ENCODE results near the gene PDZD7.

The PDZD7 gene

DNA sequence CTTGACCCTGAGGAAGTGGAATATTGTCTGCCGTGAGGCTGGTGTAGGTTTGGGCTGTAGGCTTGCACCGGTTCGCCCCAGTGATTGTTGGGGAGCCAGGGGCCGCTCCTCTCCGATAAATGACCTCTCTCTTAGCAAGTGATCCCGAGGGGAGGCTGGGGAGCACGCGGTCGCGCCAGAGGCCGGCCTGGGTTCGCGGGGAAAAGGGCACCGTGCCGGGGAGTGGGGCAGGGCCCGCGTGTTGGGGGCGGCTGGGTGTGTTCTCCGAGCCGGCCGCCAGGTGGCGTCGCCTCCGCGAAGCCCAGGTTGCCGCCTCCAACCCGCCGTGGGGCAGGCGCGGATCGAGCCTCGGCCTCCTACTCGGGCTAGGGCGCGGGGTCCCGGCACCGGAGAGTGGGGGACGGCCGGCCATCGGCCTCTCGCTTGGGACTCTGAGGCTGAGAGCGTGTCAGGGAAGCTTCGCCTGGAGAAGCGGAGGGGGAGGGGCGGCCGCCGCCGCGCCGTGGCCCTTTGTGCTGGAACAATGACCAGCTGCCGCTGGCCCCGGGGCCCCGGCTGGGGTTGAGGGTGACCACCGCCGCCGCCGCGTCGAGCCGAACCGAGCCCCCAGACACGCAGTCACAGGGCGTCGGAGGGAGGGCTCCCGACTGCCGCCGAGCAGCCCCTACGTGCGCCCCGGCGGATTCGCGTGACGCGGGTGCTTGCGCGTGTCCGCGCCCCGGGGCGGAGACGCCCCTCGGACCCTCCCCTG, 31.8 kb downstream of the PDZD7 start (continued):
- TF ChIP-seq, protein P1, sequence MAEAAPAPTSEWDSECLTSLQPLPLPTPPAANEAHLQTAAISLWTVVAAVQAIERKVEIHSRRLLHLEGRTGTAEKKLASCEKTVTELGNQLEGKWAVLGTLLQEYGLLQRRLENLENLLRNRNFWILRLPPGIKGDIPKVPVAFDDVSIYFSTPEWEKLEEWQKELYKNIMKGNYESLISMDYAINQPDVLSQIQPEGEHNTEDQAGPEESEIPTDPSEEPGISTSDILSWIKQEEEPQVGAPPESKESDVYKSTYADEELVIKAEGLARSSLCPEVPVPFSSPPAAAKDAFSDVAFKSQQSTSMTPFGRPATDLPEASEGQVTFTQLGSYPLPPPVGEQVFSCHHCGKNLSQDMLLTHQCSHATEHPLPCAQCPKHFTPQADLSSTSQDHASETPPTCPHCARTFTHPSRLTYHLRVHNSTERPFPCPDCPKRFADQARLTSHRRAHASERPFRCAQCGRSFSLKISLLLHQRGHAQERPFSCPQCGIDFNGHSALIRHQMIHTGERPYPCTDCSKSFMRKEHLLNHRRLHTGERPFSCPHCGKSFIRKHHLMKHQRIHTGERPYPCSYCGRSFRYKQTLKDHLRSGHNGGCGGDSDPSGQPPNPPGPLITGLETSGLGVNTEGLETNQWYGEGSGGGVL (tag by site-specific recombination; IDR thresholded peaks at IDR 0.05), result peak; percentile 62
- TF ChIP-seq YY1 (tag by site-specific recombination; IDR thresholded peaks at IDR 0.05) (peak; percentile 50; the same call in 1 of the 2 replicates), ZNF626 (tag by site-specific recombination; IDR thresholded peaks at IDR 0.05) (no peak), ZNF501 (tag by site-specific recombination; IDR thresholded peaks at IDR 0.05) (peak; percentile 64; the same call in 1 of the 2 replicates), SCRT1 (tag by site-specific recombination; IDR thresholded peaks at IDR 0.05; ENCODE audit: borderline replicate concordance) (no peak), ZNF792 (tag by site-specific recombination; IDR thresholded peaks at IDR 0.05) (no peak), ZNF530 (tag by site-specific recombination; IDR thresholded peaks at IDR 0.05; ENCODE audit: low read depth) (no peak), SP2 (tag by site-specific recombination; IDR thresholded peaks at IDR 0.05) (peak; percentile 39), ZNF16 (tag by site-specific recombination; IDR thresholded peaks at IDR 0.05; ENCODE audit: low read depth) (no peak), ZBTB8A (tag by site-specific recombination; IDR thresholded peaks at IDR 0.05) (peak; percentile 84), GLIS2 (tag by site-specific recombination; IDR thresholded peaks at IDR 0.05) (peak; percentile 92), ZSCAN23 (tag by site-specific recombination; IDR thresholded peaks at IDR 0.05) (no peak), ZNF747 (tag by site-specific recombination; IDR thresholded peaks at IDR 0.05) (no peak)
- TF ChIP-seq, protein P2, sequence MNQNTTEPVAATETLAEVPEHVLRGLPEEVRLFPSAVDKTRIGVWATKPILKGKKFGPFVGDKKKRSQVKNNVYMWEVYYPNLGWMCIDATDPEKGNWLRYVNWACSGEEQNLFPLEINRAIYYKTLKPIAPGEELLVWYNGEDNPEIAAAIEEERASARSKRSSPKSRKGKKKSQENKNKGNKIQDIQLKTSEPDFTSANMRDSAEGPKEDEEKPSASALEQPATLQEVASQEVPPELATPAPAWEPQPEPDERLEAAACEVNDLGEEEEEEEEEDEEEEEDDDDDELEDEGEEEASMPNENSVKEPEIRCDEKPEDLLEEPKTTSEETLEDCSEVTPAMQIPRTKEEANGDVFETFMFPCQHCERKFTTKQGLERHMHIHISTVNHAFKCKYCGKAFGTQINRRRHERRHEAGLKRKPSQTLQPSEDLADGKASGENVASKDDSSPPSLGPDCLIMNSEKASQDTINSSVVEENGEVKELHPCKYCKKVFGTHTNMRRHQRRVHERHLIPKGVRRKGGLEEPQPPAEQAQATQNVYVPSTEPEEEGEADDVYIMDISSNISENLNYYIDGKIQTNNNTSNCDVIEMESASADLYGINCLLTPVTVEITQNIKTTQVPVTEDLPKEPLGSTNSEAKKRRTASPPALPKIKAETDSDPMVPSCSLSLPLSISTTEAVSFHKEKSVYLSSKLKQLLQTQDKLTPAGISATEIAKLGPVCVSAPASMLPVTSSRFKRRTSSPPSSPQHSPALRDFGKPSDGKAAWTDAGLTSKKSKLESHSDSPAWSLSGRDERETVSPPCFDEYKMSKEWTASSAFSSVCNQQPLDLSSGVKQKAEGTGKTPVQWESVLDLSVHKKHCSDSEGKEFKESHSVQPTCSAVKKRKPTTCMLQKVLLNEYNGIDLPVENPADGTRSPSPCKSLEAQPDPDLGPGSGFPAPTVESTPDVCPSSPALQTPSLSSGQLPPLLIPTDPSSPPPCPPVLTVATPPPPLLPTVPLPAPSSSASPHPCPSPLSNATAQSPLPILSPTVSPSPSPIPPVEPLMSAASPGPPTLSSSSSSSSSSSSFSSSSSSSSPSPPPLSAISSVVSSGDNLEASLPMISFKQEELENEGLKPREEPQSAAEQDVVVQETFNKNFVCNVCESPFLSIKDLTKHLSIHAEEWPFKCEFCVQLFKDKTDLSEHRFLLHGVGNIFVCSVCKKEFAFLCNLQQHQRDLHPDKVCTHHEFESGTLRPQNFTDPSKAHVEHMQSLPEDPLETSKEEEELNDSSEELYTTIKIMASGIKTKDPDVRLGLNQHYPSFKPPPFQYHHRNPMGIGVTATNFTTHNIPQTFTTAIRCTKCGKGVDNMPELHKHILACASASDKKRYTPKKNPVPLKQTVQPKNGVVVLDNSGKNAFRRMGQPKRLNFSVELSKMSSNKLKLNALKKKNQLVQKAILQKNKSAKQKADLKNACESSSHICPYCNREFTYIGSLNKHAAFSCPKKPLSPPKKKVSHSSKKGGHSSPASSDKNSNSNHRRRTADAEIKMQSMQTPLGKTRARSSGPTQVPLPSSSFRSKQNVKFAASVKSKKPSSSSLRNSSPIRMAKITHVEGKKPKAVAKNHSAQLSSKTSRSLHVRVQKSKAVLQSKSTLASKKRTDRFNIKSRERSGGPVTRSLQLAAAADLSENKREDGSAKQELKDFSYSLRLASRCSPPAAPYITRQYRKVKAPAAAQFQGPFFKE (tag by site-specific recombination; IDR thresholded peaks at IDR 0.05; ENCODE audit: borderline replicate concordance), result no peak
- TF ChIP-seq, protein P3, sequence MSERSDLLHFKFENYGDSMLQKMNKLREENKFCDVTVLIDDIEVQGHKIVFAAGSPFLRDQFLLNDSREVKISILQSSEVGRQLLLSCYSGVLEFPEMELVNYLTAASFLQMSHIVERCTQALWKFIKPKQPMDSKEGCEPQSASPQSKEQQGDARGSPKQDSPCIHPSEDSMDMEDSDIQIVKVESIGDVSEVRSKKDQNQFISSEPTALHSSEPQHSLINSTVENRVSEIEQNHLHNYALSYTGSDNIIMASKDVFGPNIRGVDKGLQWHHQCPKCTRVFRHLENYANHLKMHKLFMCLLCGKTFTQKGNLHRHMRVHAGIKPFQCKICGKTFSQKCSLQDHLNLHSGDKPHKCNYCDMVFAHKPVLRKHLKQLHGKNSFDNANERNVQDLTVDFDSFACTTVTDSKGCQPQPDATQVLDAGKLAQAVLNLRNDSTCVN (tag by site-specific recombination; optimal IDR thresholded peaks at IDR 0.05), result peak; percentile 89
- TF ChIP-seq, protein P4, sequence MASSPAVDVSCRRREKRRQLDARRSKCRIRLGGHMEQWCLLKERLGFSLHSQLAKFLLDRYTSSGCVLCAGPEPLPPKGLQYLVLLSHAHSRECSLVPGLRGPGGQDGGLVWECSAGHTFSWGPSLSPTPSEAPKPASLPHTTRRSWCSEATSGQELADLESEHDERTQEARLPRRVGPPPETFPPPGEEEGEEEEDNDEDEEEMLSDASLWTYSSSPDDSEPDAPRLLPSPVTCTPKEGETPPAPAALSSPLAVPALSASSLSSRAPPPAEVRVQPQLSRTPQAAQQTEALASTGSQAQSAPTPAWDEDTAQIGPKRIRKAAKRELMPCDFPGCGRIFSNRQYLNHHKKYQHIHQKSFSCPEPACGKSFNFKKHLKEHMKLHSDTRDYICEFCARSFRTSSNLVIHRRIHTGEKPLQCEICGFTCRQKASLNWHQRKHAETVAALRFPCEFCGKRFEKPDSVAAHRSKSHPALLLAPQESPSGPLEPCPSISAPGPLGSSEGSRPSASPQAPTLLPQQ (tag by site-specific recombination; IDR thresholded peaks at IDR 0.05), result peak; percentile 68
- TF ChIP-seq, protein P5, sequence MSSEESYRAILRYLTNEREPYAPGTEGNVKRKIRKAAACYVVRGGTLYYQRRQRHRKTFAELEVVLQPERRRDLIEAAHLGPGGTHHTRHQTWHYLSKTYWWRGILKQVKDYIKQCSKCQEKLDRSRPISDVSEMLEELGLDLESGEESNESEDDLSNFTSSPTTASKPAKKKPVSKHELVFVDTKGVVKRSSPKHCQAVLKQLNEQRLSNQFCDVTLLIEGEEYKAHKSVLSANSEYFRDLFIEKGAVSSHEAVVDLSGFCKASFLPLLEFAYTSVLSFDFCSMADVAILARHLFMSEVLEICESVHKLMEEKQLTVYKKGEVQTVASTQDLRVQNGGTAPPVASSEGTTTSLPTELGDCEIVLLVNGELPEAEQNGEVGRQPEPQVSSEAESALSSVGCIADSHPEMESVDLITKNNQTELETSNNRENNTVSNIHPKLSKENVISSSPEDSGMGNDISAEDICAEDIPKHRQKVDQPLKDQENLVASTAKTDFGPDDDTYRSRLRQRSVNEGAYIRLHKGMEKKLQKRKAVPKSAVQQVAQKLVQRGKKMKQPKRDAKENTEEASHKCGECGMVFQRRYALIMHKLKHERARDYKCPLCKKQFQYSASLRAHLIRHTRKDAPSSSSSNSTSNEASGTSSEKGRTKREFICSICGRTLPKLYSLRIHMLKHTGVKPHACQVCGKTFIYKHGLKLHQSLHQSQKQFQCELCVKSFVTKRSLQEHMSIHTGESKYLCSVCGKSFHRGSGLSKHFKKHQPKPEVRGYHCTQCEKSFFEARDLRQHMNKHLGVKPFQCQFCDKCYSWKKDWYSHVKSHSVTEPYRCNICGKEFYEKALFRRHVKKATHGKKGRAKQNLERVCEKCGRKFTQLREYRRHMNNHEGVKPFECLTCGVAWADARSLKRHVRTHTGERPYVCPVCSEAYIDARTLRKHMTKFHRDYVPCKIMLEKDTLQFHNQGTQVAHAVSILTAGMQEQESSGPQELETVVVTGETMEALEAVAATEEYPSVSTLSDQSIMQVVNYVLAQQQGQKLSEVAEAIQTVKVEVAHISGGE (tag by site-specific recombination; conservative IDR thresholded peaks at IDR 0.05; ENCODE audit: low read depth), result peak; percentile 25
- TF ChIP-seq, protein P6, sequence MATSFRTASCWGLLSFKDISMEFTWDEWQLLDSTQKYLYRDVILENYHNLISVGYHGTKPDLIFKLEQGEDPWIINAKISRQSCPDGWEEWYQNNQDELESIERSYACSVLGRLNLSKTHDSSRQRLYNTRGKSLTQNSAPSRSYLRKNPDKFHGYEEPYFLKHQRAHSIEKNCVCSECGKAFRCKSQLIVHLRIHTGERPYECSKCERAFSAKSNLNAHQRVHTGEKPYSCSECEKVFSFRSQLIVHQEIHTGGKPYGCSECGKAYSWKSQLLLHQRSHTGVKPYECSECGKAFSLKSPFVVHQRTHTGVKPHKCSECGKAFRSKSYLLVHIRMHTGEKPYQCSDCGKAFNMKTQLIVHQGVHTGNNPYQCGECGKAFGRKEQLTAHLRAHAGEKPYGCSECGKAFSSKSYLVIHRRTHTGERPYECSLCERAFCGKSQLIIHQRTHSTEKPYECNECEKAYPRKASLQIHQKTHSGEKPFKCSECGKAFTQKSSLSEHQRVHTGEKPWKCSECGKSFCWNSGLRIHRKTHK (tag by site-specific recombination; IDR thresholded peaks at IDR 0.05), result no peak
- TF ChIP-seq, protein P7, sequence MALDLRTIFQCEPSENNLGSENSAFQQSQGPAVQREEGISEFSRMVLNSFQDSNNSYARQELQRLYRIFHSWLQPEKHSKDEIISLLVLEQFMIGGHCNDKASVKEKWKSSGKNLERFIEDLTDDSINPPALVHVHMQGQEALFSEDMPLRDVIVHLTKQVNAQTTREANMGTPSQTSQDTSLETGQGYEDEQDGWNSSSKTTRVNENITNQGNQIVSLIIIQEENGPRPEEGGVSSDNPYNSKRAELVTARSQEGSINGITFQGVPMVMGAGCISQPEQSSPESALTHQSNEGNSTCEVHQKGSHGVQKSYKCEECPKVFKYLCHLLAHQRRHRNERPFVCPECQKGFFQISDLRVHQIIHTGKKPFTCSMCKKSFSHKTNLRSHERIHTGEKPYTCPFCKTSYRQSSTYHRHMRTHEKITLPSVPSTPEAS (tag by site-specific recombination; IDR thresholded peaks at IDR 0.05), result 0 out of 2 replicates have a peak, but pooled peaks have one; percentile 8
- TF ChIP-seq, protein P8, sequence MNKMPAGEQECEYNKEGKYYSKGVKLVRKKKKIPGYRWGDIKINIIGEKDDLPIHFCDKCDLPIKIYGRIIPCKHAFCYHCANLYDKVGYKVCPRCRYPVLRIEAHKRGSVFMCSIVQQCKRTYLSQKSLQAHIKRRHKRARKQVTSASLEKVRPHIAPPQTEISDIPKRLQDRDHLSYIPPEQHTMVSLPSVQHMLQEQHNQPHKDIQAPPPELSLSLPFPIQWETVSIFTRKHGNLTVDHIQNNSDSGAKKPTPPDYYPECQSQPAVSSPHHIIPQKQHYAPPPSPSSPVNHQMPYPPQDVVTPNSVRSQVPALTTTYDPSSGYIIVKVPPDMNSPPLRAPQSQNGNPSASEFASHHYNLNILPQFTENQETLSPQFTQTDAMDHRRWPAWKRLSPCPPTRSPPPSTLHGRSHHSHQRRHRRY (tag by site-specific recombination; IDR thresholded peaks at IDR 0.05), result no peak
